ENCODE data around the gene SYNJ1. TPM values are rescaled to one million over a fixed set of nuclear protein-coding genes. Genes with fewer than 3 reads are reported as not detected.

SYNJ1 gene
- total RNA-seq, 2 experiments from 2014 or later = 18.7 to 21.8 TPM

DNA sequence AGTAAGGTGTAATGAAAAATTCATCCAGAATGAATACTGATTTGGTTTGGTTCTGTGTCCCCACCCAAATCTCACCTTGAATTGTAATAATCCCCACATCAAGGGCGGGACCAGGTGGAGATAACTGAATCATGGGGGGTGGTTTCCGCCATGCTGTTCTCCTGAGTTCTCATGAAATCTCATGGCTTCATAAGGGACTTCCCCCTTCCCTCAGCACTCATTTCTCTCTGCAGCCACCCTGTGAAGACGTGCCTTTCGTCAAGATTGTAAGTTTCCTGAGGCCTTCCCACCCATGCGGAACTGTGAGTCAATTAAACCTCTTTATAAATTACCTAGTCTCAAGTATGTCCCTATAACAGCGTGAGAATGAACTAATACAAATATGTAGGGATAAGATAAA, 5.5 kb upstream of the SYNJ1 start:
- Mint-ChIP-seq H3K27ac (no peak overlapping the region), H3K27me3 (no peaks in the 10 kb centered on the region)

DNA sequence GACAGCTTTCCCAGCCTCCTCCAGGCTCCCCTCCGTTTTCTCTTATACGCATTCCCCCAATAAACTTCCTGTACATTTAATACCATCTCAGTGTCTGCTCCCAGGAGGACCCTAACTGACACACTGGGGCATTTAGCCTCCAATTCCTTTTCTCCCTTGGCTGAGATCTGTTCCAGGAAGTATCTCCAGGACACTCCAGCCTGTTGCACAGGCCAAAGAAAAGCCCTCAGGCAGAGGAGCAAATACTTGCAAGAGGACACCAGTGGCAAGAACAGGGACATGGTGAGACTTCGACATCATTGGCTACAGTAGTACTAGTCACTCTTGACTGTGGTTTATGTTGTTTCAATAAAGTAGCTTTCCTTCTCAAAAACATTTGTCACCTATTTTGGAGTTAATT, 4.7 kb upstream of the SYNJ1 start:
- Mint-ChIP-seq H3K9me3 (no peaks in the 10 kb centered on the region), H3K36me3 (ENCODE audit: low read depth) (peaks cover 27% of the 10 kb centered on the region), H3K4me1 (peaks cover 21% of the 10 kb centered on the region), H3K27ac (no peak overlapping the region), H3K27me3 (no peaks in the 10 kb centered on the region), H3K4me3 (no peak overlapping the region)
- no peak for DNase-seq
- POLR2A ChIA-PET = interaction anchor here (0.9 to 1.5 kb wide), 2 partner anchors 15 to 39 kb away, joined by 3 to 6 read pairs; partner anchors contain the start of gene PAXBP1
- CTCF ChIA-PET = no interaction called here

More for the DNA sequence above, 5.5 kb upstream of the SYNJ1 start:
- Mint-ChIP-seq H3K4me3 (no peak overlapping the region), H3K9me3 (no peaks in the 10 kb centered on the region), H3K4me1 (peaks cover 19% of the 10 kb centered on the region), H3K36me3 (ENCODE audit: low read depth) (peaks cover 27% of the 10 kb centered on the region)
- no peak for DNase-seq
- ChIA-PET CTCF (no interaction called here), POLR2A (interaction anchor here (0.9 kb wide), 1 partner anchor 14 kb away, joined by 3 read pairs; no protein-coding TSS in a partner anchor)

DNA sequence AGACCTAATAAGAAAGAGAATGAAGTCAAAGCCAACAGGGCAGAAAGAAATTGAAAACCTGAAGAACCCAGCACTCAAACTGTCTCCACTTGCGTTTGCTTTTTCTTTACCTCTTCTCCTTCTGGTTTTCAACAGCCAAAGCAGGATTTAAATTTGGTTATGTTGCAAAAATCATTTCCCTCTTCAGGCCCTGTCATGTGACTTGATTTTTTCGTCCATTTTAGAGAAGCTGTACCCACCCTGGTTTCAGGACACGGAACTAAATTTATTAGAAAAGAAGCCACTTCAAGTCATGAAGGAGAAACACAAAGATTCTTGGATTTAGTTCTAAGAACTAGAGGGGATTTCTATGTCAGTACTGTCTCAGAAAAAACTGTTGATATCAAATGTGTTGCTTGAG, 1.0 kb upstream of the SYNJ1 start:
- Mint-ChIP-seq H3K9me3 (no peaks in the 10 kb centered on the region), H3K36me3 (ENCODE audit: low read depth) (peaks cover 19% of the 10 kb centered on the region), H3K4me3 (peak overlapping the region; percentile 96), H3K27ac (peak overlapping the region; percentile 96), H3K27me3 (no peaks in the 10 kb centered on the region), H3K4me1 (peaks cover 33% of the 10 kb centered on the region)
- ChIA-PET POLR2A (interaction anchor here (1.4 to 3.8 kb wide), 7 partner anchors 19 to 334 kb away, joined by 3 to 90 read pairs (median 11); partner anchors contain the start of genes CFAP298 and PAXBP1), CTCF (interaction anchor here (1.0 to 3.8 kb wide), 4 partner anchors 15 to 43 kb away, joined by 3 to 20 read pairs (median 6); partner anchors contain the start of gene PAXBP1)
- no peak for DNase-seq

DNA sequence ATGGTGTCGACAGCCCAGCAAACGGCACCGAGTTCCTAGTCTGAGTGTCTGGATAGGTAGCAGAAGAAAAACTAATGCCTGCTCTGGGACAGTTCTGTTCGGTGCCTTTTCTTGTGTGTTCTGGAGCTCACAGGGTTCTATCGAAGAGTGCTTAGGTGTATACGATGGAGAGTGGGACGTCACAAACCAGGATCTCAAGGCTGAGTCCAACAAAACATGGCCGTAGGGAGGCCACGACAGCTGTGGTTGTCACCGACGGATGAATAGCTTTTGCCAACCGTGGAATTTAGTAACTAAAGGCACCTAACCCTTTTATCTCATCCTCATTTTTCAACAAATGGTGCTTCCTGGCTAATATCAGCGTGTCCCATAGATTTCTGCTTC, 635 bp upstream of the SYNJ1 start:
- POLR2A ChIA-PET = interaction anchor here (0.6 to 3.8 kb wide), 13 partner anchors 10 to 333 kb away, joined by 3 to 90 read pairs (median 7); partner anchors contain the start of genes CFAP298 and PAXBP1
- Mint-ChIP-seq H3K27ac (peak overlapping the region; percentile 96), H3K9me3 (no peaks in the 10 kb centered on the region), H3K4me1 (peaks cover 37% of the 10 kb centered on the region), H3K4me3 (peak overlapping the region; percentile 96), H3K36me3 (ENCODE audit: low read depth) (peaks cover 21% of the 10 kb centered on the region), H3K27me3 (no peaks in the 10 kb centered on the region)
- DNase-seq = no peak
- CTCF ChIA-PET = interaction anchor here (1.0 to 3.8 kb wide), 6 partner anchors 13 to 43 kb away, joined by 3 to 20 read pairs (median 5); partner anchors contain the start of gene PAXBP1

DNA sequence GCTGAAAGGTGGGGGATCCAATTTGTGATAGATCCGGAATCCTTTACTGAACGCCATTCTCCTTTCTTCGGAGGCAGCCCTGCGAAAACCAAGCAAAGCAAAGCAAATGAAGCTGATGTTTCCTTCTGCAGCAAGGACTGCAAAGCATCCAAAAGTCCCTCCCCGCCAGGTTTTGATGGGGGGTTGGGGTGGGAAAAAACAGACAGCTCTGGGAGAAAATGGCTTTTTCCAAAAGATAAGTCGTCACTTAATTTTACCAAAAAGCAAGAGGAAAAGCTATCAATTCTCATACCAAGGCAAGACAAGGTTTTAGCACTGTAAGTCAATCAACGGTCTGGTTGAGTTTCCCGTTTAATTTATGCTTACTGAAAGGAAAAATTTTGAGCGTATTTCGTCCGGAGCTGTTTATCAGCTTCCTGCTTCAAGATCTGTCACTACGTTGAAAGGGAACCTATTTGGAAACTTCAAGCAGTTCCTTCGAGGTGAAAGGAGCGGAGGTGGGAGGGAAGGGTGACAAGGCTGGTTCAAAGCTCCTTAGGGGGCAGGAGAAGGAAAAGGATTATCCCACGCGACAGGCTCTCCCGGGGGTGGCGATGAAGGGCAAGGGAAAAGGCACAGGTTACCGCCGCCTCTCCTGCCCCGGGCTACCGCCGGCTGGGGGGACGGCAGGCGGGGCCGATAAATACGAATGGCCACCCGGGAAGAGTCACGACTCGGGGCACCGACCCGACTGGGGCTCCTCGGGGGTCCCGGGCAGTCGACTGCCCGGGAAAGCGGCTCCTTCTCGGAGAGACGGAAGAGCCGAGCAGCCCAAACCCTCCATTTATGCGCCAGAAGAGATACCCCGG, 750 bp downstream of the SYNJ1 start:
- ChIA-PET CTCF (interaction anchor here (0.7 to 3.8 kb wide), 6 partner anchors 12 to 114 kb away, joined by 3 to 20 read pairs (median 4); partner anchors contain the start of gene PAXBP1), POLR2A (interaction anchor here (0.7 to 3.8 kb wide), 25 partner anchors 9 to 816 kb away, joined by 3 to 90 read pairs (median 6); partner anchors contain the start of genes CFAP298, PAXBP1, SON and TMEM50B)
- DNase-seq = peak; percentile 20
- H3K36me3 Mint-ChIP-seq (ENCODE audit: low read depth) = peaks cover 22% of the 10 kb centered on the region
- H3K27ac Mint-ChIP-seq = peak overlapping the region; percentile 96
- peaks cover 41% of the 10 kb centered on the region for H3K4me1 Mint-ChIP-seq
- no peaks in the 10 kb centered on the region for H3K27me3 Mint-ChIP-seq
- H3K9me3 Mint-ChIP-seq = no peaks in the 10 kb centered on the region
- H3K4me3 Mint-ChIP-seq = peak overlapping the region; percentile 96

DNA sequence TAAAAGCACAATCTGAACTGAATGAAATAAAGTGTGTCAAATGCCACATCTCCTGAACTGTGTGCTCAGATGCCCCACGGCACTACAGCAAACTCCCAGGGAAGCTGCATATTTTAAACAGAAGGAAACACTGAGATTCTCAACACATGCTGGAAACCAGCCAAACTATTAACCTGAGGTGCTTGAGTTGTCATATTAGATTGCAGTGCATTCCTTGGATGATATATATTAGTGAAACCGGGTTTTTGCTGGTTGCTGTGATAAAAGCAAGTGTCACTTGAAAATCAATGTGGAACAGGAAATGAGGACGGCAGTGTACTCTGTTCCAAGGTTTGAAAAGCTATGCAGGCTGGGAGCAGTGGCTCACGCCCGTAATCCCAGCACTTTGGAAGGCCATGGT, 8.7 kb downstream of the SYNJ1 start:
- H3K4me1 Mint-ChIP-seq = peaks cover 9% of the 10 kb centered on the region
- H3K4me3 Mint-ChIP-seq = no peak overlapping the region
- peaks cover 56% of the 10 kb centered on the region for H3K36me3 Mint-ChIP-seq (ENCODE audit: low read depth)
- ChIA-PET POLR2A (no interaction called here), CTCF (no interaction called here)
- no peak overlapping the region for H3K27ac Mint-ChIP-seq
- no peak for DNase-seq
- H3K27me3 Mint-ChIP-seq = no peaks in the 10 kb centered on the region
- no peaks in the 10 kb centered on the region for H3K9me3 Mint-ChIP-seq

DNA sequence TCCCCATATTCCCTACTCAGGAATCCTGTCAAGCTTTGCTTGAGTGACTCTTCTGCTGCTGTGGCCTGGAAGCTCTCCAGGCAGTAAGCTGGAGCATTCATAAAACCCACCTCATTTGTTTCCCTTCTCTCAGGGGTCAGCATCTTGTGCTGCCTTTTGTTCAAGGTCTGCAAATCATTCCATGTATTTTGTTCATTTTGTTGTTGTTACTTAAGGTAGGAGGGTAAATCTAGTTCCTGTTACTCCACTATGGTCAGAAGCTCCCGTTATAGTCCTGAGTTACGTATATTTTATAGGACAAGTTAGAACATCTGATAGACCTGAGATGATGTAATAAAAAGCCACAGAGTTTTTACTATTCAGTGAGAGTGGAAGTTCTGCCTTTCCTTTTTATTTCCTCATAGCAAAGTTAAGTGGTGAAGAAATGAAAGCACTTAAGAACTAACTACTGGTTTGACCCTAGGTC, 9.9 kb downstream of the SYNJ1 start:
- H3K36me3 Mint-ChIP-seq (ENCODE audit: low read depth) = peaks cover 46% of the 10 kb centered on the region
- H3K27ac Mint-ChIP-seq = no peak overlapping the region
- no peak overlapping the region for H3K4me3 Mint-ChIP-seq
- DNase-seq = no peak
- POLR2A ChIA-PET = no interaction called here
- CTCF ChIA-PET = no interaction called here
- no peaks in the 10 kb centered on the region for H3K9me3 Mint-ChIP-seq
- H3K27me3 Mint-ChIP-seq = no peaks in the 10 kb centered on the region
- peaks cover 2% of the 10 kb centered on the region for H3K4me1 Mint-ChIP-seq

DNA sequence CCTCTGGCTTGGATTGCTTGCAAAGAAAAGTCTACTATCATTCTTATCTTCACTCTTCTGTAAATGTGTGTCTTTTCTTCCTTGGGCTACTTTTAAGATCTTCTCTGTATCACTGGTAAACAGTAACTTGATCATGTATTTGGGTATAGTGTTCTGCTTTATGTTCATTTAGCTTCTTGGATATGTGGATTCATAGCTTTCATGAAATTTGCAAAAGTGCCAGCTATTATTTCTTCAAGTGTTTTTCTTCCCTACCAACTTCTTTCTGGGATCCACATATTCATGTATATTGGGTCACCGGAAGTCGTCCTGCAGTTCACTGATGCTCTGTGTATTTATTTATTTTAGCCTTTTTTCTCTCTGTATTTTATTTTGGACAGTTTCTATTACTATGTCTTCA, 11.3 kb downstream of the SYNJ1 start:
- Mint-ChIP-seq H3K9me3 (no peaks in the 10 kb centered on the region), H3K4me3 (no peak overlapping the region), H3K36me3 (ENCODE audit: low read depth) (peaks cover 40% of the 10 kb centered on the region), H3K27ac (no peak overlapping the region), H3K27me3 (no peaks in the 10 kb centered on the region), H3K4me1 (peaks cover 12% of the 10 kb centered on the region)
- ChIA-PET POLR2A (interaction anchor here (0.7 to 1.5 kb wide), 3 partner anchors 8 to 14 kb away, joined by 3 to 10 read pairs (median 3); no protein-coding TSS in a partner anchor), CTCF (no interaction called here)
- no peak for DNase-seq

DNA sequence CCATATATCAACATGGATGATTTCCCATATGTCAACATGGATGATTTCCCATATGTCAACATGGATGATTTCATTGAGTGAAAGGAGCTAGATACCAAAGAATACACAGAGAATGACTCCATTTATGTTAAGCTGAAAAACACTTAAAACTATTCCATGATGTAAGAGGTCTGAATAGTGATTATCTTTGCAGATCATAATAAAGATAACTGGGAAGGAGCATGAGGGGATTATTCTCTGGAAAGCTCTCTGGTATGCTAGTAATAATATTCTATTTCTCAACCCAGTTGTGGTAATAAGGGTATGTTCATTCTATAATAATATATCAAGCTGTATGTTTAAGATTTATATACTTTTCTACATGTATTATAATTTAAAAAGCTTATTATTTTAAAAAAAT, 14.1 kb downstream of the SYNJ1 start:
- no peak overlapping the region for H3K27ac Mint-ChIP-seq
- no peak for DNase-seq
- H3K4me3 Mint-ChIP-seq = no peak overlapping the region
- H3K9me3 Mint-ChIP-seq = no peaks in the 10 kb centered on the region
- no peaks in the 10 kb centered on the region for H3K27me3 Mint-ChIP-seq
- ChIA-PET CTCF (interaction anchor here (0.7 to 0.9 kb wide), 2 partner anchors 10 to 14 kb away, joined by 3 to 4 read pairs; partner anchors contain the start of gene SYNJ1), POLR2A (interaction anchor here (1.2 to 2.2 kb wide), 2 partner anchors 11 to 13 kb away, joined by 7 to 8 read pairs; partner anchors contain the start of gene SYNJ1)
- peaks cover 13% of the 10 kb centered on the region for H3K4me1 Mint-ChIP-seq
- peaks cover 24% of the 10 kb centered on the region for H3K36me3 Mint-ChIP-seq (ENCODE audit: low read depth)

DNA sequence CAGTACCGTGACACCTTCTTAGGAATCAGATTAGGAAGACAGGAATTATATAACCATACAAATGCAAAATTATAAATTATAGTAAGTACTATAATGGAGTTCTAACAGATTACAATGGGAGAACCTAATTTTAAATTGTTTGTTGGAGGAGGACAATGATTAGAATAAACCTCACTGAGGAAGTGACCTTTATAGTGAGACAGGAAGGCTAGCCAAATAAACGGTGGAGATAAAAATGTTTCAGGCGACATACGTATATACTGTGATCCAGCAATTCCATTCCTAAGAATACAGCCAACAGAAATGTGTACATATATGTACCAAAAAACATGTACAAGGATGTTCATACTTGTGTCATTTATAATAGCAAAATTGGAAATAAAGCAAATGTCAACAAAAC, 15.2 kb downstream of the SYNJ1 start:
- ChIA-PET POLR2A (interaction anchor here (1.0 to 1.4 kb wide), 3 partner anchors 12 to 59 kb away, joined by 3 to 8 read pairs (median 7); partner anchors contain the start of gene PAXBP1), CTCF (interaction anchor here (1.0 to 1.1 kb wide), 2 partner anchors 11 to 612 kb away, joined by 3 to 4 read pairs; partner anchors contain the start of gene IFNAR1)
- H3K4me1 Mint-ChIP-seq = peaks cover 17% of the 10 kb centered on the region
- no peak for DNase-seq
- H3K36me3 Mint-ChIP-seq (ENCODE audit: low read depth) = peaks cover 25% of the 10 kb centered on the region
- H3K27me3 Mint-ChIP-seq = no peaks in the 10 kb centered on the region
- H3K4me3 Mint-ChIP-seq = no peak overlapping the region
- no peak overlapping the region for H3K27ac Mint-ChIP-seq
- H3K9me3 Mint-ChIP-seq = no peaks in the 10 kb centered on the region

DNA sequence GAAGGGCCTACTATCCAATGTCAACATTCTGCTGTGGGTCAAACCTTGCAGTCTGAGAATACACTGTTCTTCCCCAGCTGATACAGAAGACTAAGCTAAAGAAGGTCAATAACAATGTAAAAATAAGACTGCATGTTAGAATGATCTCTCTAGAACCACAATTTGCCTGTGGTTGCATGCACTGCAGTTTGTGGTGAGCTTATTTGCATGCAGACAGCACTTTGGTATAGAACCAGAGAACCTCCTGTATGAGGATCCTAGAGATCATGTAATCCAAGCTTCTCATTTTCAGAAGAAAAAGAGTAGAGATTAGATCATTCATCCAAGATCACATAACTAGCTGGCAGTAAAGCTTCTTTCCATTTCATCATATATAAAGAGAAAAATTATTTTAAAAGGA, 15.8 kb downstream of the SYNJ1 start:
- peaks cover 20% of the 10 kb centered on the region for H3K4me1 Mint-ChIP-seq
- no peak overlapping the region for H3K4me3 Mint-ChIP-seq
- DNase-seq = peak; percentile 55
- ChIA-PET POLR2A (interaction anchor here (1.0 to 1.4 kb wide), 3 partner anchors 11 to 59 kb away, joined by 3 to 8 read pairs (median 7); partner anchors contain the start of gene PAXBP1), CTCF (interaction anchor here (1.0 to 1.1 kb wide), 2 partner anchors 11 to 613 kb away, joined by 3 to 4 read pairs; partner anchors contain the start of gene IFNAR1)
- peaks cover 20% of the 10 kb centered on the region for H3K36me3 Mint-ChIP-seq (ENCODE audit: low read depth)
- H3K27me3 Mint-ChIP-seq = no peaks in the 10 kb centered on the region
- no peak overlapping the region for H3K27ac Mint-ChIP-seq
- no peaks in the 10 kb centered on the region for H3K9me3 Mint-ChIP-seq

DNA sequence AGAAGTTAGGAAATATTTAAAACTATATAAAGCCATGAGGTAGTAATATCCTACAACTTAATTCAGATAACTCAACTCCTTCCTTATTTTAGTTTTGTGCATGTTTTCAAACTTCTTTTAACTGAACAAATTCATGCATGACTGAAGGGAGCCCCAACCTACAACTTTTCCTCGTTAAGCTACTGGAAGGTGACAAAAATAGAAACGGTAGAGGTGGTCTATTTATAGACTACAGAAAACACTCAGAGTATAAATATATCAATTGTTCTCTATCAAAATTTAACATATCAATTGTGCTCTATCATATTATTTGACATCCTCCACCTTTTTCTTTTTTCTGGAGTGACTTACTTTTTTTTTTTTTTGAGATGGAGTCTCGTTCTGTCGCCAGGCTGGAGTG, 16.8 kb downstream of the SYNJ1 start:
- ChIA-PET CTCF (no interaction called here), POLR2A (no interaction called here)
- peaks cover 23% of the 10 kb centered on the region for H3K4me1 Mint-ChIP-seq
- no peak overlapping the region for H3K4me3 Mint-ChIP-seq
- H3K27ac Mint-ChIP-seq = no peak overlapping the region
- no peak for DNase-seq
- no peaks in the 10 kb centered on the region for H3K9me3 Mint-ChIP-seq
- peaks cover 15% of the 10 kb centered on the region for H3K36me3 Mint-ChIP-seq (ENCODE audit: low read depth)
- H3K27me3 Mint-ChIP-seq = no peaks in the 10 kb centered on the region

Data from activated CD4-positive, alpha-beta memory T cell treated with anti-CD3 and anti-CD28 coated beads, Interleukin-2, amount 10 ng/mL, durations not matched to agents 7 days and 5 days (primary cell).